ENCODE measurements around the gene GLYATL1B. TPM values are rescaled to one million over a fixed set of nuclear protein-coding genes. Genes with fewer than 3 reads are reported as not detected.
"Not testable (repeated sequence)": the region's sequence is repeated elsewhere in the genome, so short reads cannot be mapped to it uniquely, and the experiment has no call there.

GLYATL1B gene
- total and polyA plus RNA-seq, 9 donors = 0.14 TPM; not detected in 8

- H3K36me3 ChIP-seq (ENCODE audit: control insufficient read depth, insufficient read depth, low read length) = peaks cover 15% of the 10 kb centered on the region
- DNase-seq = no peak
- no CpG with 5 or more reads among the region's 2 CpGs for WGBS (ENCODE audit: insufficient coverage)
These were observed 31.7 kb downstream of the GLYATL1B start for GRCh38 chr11:59117774-59118173.

GRCh38 chr11:59119826-59120225 lies 33.7 kb downstream of the GLYATL1B start:
- Histone ChIP-seq H3K9me3 (replicated peaks; ENCODE audit: control insufficient read depth, low read depth, low read length) (peaks cover 22% of the 10 kb centered on the region), H3K4me3 (ENCODE audit: low read length) (no peak overlapping the region), H3K27ac (ENCODE audit: low read length) (no peak overlapping the region), H3K36me3 (ENCODE audit: control insufficient read depth, insufficient read depth, low read length) (peaks cover 8% of the 10 kb centered on the region), H3K4me1 (ENCODE audit: control insufficient read depth, insufficient read depth, low read length) (no peaks in the 10 kb centered on the region), H3K27me3 (ENCODE audit: control insufficient read depth, insufficient read depth, low read length) (no peaks in the 10 kb centered on the region)
- no peak for DNase-seq

More at GRCh38 chr11:59117774-59118173, 31.7 kb downstream of the GLYATL1B start:
- Histone ChIP-seq H3K4me3 (ENCODE audit: low read length) (no peak overlapping the region), H3K9me3 (replicated peaks; ENCODE audit: control insufficient read depth, low read depth, low read length) (peaks cover 20% of the 10 kb centered on the region), H3K27ac (ENCODE audit: low read length) (no peak overlapping the region), H3K4me1 (ENCODE audit: control insufficient read depth, insufficient read depth, low read length) (no peaks in the 10 kb centered on the region), H3K27me3 (ENCODE audit: control insufficient read depth, insufficient read depth, low read length) (no peaks in the 10 kb centered on the region)

GRCh38 chr11:59135648-59136461 lies 49.7 kb downstream of the GLYATL1B start:
- Histone ChIP-seq H3K36me3 (ENCODE audit: control insufficient read depth, insufficient read depth, low read length) (peaks cover 5% of the 10 kb centered on the region), H3K4me1 (ENCODE audit: control insufficient read depth, insufficient read depth, low read length) (no peaks in the 10 kb centered on the region), H3K9me3 (replicated peaks; ENCODE audit: control insufficient read depth, low read depth, low read length) (peaks cover 5% of the 10 kb centered on the region), H3K27ac (ENCODE audit: low read length) (no peak overlapping the region), H3K27me3 (ENCODE audit: control insufficient read depth, insufficient read depth, low read length) (no peaks in the 10 kb centered on the region), H3K4me3 (ENCODE audit: low read length) (peak overlapping the region; percentile 6)
- peak; percentile 77 for DNase-seq
- WGBS (ENCODE audit: insufficient coverage) = 2% methylated on average over 15 of the region's 20 CpGs

- H3K36me3 ChIP-seq (ENCODE audit: control insufficient read depth, insufficient read depth, low read length); DNase-seq: not testable (repeated sequence)
- 80% methylated on average over 4 of the region's 6 CpGs for WGBS (ENCODE audit: insufficient coverage)
These were observed 50.4 kb downstream of the GLYATL1B start for GRCh38 chr11:59136551-59136950.

GRCh38 chr11:59137190-59137589 lies 51.1 kb downstream of the GLYATL1B start:
- H3K36me3 ChIP-seq (ENCODE audit: control insufficient read depth, insufficient read depth, low read length) = peaks cover 5% of the 10 kb centered on the region
- WGBS (ENCODE audit: insufficient coverage) = 93% methylated on average over 13 of the region's 17 CpGs
- H3K27me3 ChIP-seq (ENCODE audit: control insufficient read depth, insufficient read depth, low read length) = no peaks in the 10 kb centered on the region
- no peaks in the 10 kb centered on the region for H3K9me3 ChIP-seq (replicated peaks; ENCODE audit: control insufficient read depth, low read depth, low read length)
- no peak overlapping the region for H3K4me3 ChIP-seq (ENCODE audit: low read length)
- DNase-seq = no peak
- H3K27ac ChIP-seq (ENCODE audit: low read length) = no peak overlapping the region
- H3K4me1 ChIP-seq (ENCODE audit: control insufficient read depth, insufficient read depth, low read length) = no peaks in the 10 kb centered on the region

More at GRCh38 chr11:59136551-59136950, 50.4 kb downstream of the GLYATL1B start:
- H3K27me3 ChIP-seq (ENCODE audit: control insufficient read depth, insufficient read depth, low read length); H3K4me1 ChIP-seq (ENCODE audit: control insufficient read depth, insufficient read depth, low read length); H3K9me3 ChIP-seq (replicated peaks; ENCODE audit: control insufficient read depth, low read depth, low read length); H3K27ac ChIP-seq (ENCODE audit: low read length); H3K4me3 ChIP-seq (ENCODE audit: low read length): not testable (repeated sequence)

- peaks cover 5% of the 10 kb centered on the region for H3K4me1 ChIP-seq (ENCODE audit: control insufficient read depth, insufficient read depth, low read length)
- H3K36me3 ChIP-seq (ENCODE audit: control insufficient read depth, insufficient read depth, low read length) = peaks cover 5% of the 10 kb centered on the region
- WGBS (ENCODE audit: insufficient coverage) = no CpG with 5 or more reads among the region's 2 CpGs
- H3K9me3 ChIP-seq (replicated peaks; ENCODE audit: control insufficient read depth, low read depth, low read length) = no peaks in the 10 kb centered on the region
- DNase-seq = no peak
- H3K27me3 ChIP-seq (ENCODE audit: control insufficient read depth, insufficient read depth, low read length) = no peaks in the 10 kb centered on the region
- no peak overlapping the region for H3K4me3 ChIP-seq (ENCODE audit: low read length)
- H3K27ac ChIP-seq (ENCODE audit: low read length) = no peak overlapping the region
These were observed 52.5 kb downstream of the GLYATL1B start for GRCh38 chr11:59138643-59139042.

- H3K4me1 ChIP-seq (ENCODE audit: control insufficient read depth, insufficient read depth, low read length) = peaks cover 16% of the 10 kb centered on the region
- no peak for DNase-seq
- H3K9me3 ChIP-seq (replicated peaks; ENCODE audit: control insufficient read depth, low read depth, low read length) = no peaks in the 10 kb centered on the region
- no peak overlapping the region for H3K27ac ChIP-seq (ENCODE audit: low read length)
- WGBS (ENCODE audit: insufficient coverage) = no CpG with 5 or more reads among the region's 4 CpGs
- H3K27me3 ChIP-seq (ENCODE audit: control insufficient read depth, insufficient read depth, low read length) = no peaks in the 10 kb centered on the region
- peaks cover 2% of the 10 kb centered on the region for H3K36me3 ChIP-seq (ENCODE audit: control insufficient read depth, insufficient read depth, low read length)
- no peak overlapping the region for H3K4me3 ChIP-seq (ENCODE audit: low read length)
These were observed 55.1 kb downstream of the GLYATL1B start for GRCh38 chr11:59141191-59141590.

- no peak for DNase-seq
- no peaks in the 10 kb centered on the region for H3K9me3 ChIP-seq (replicated peaks; ENCODE audit: control insufficient read depth, low read depth, low read length)
- peak overlapping the region; percentile 78 for H3K4me3 ChIP-seq (ENCODE audit: low read length)
- H3K4me1 ChIP-seq (ENCODE audit: control insufficient read depth, insufficient read depth, low read length) = peaks cover 16% of the 10 kb centered on the region
- peak overlapping the region; percentile 98 for H3K27ac ChIP-seq (ENCODE audit: low read length)
- H3K36me3 ChIP-seq (ENCODE audit: control insufficient read depth, insufficient read depth, low read length) = peaks cover 2% of the 10 kb centered on the region
- 0% methylated on average over 1 of the region's 3 CpGs for WGBS (ENCODE audit: insufficient coverage)
- no peaks in the 10 kb centered on the region for H3K27me3 ChIP-seq (ENCODE audit: control insufficient read depth, insufficient read depth, low read length)
These were observed 55.8 kb downstream of the GLYATL1B start for GRCh38 chr11:59141673-59142460.

- WGBS (ENCODE audit: insufficient coverage) = under 1% methylated on average over 42 of the region's 50 CpGs
- no peaks in the 10 kb centered on the region for H3K27me3 ChIP-seq (ENCODE audit: control insufficient read depth, insufficient read depth, low read length)
- peaks cover 4% of the 10 kb centered on the region for H3K36me3 ChIP-seq (ENCODE audit: control insufficient read depth, insufficient read depth, low read length)
- peaks cover 16% of the 10 kb centered on the region for H3K4me1 ChIP-seq (ENCODE audit: control insufficient read depth, insufficient read depth, low read length)
- peak within 1 kb of the TSS; percentile 78 for H3K4me3 ChIP-seq (ENCODE audit: low read length)
- peak; percentile 96 for DNase-seq
- no peaks in the 10 kb centered on the region for H3K9me3 ChIP-seq (replicated peaks; ENCODE audit: control insufficient read depth, low read depth, low read length)
- peak within 1 kb of the TSS; percentile 98 for H3K27ac ChIP-seq (ENCODE audit: low read length)
These were observed 56.7 kb downstream of the GLYATL1B start, which contains the start of gene FAM111A for GRCh38 chr11:59142530-59143507. TSS of gene FAM111A (plus strand) at chr11:59142856. CDS start at chr11:59148873, 6,017 bp downstream.
